Endodermal cell (in vitro differentiated cells): Measurements from ENCODE around the gene GRM7. TPM values are rescaled to one million over a fixed set of nuclear protein-coding genes. Genes with fewer than 3 reads are reported as not detected.

Source experiments
- DNase-seq: peaks from one replicate; pipeline ENCODE4 v3.0.0-alpha.2; 2017
- H3K27ac ChIP-seq: 2 replicates; pipeline ENCODE4 v1.5.1; 2013; ENCODE audit warnings: mild to moderate bottlenecking, low read depth, low read length, moderate library complexity
- H3K27me3 ChIP-seq: 2 replicates; pipeline ENCODE4 v1.6.1; 2013; ENCODE audit warnings: mild to moderate bottlenecking, low read length, moderate library complexity; ENCODE audit not compliant: insufficient read depth, control insufficient read depth, poor library complexity, severe bottlenecking
- H3K36me3 ChIP-seq: 2 replicates; pipeline ENCODE4 v1.7.0; 2013; ENCODE audit warnings: mild to moderate bottlenecking, low read length, moderate library complexity; ENCODE audit not compliant: control insufficient read depth, insufficient read depth
- H3K4me1 ChIP-seq: one replicate; pipeline ENCODE4 v1.7.0; 2013; ENCODE audit warnings: low read length; ENCODE audit not compliant: control insufficient read depth, insufficient read depth
- H3K4me3 ChIP-seq: 2 replicates; pipeline ENCODE4 v1.5.1; 2013; ENCODE audit warnings: mild to moderate bottlenecking, low read length, moderate library complexity
- H3K9ac ChIP-seq: 2 replicates; pipeline ENCODE4 v1.6.1; 2013; ENCODE audit warnings: mild to moderate bottlenecking, low read length, moderate library complexity; ENCODE audit not compliant: poor library complexity, severe bottlenecking; ENCODE audit errors: extremely low read depth
- H3K9me3 ChIP-seq: 2 replicates; pipeline ENCODE4 v1.6.1; 2013; ENCODE audit warnings: mild to moderate bottlenecking, low read length, moderate library complexity; ENCODE audit not compliant: control insufficient read depth
- H3K27ac Mint-ChIP-seq: 2 replicates; pipeline ENCODE4 v1.8.0; 2020; ENCODE audit warnings: mixed read lengths
- H3K27me3 Mint-ChIP-seq: 2 replicates; pipeline ENCODE4 v1.8.0; 2021; ENCODE audit warnings: mild to moderate bottlenecking, mixed read lengths; ENCODE audit not compliant: insufficient read depth
- H3K36me3 Mint-ChIP-seq: 2 replicates; pipeline ENCODE4 v1.8.0; 2020; ENCODE audit warnings: low read depth, mixed read lengths
- H3K4me1 Mint-ChIP-seq: 2 replicates; pipeline ENCODE4 v1.8.0; 2020; ENCODE audit warnings: mixed read lengths
- H3K4me3 Mint-ChIP-seq: 2 replicates; pipeline ENCODE4 v1.8.0; 2020; ENCODE audit warnings: mild to moderate bottlenecking, moderate library complexity, mixed read lengths
- H3K9me3 Mint-ChIP-seq: 2 replicates; pipeline ENCODE4 v1.8.0; 2020; ENCODE audit warnings: mild to moderate bottlenecking, mixed read lengths
- CTCF ChIP-seq: fragments of 200-600 bp; sonication (generic); conservative IDR thresholded peaks from 2 replicates; pipeline ENCODE4 v1.5.0; 2021; ENCODE audit warnings: antibody characterized with exemption, mild to moderate bottlenecking
- WGBS, 2 experiments: methylation state at CpG; one replicate each; pipeline versions ENCODE4 v1.1.5 to v1.1.7; 2013; ENCODE audit warnings: missing lambda C conversion rate in 2 of 2, mixed read lengths in 1 of 2; ENCODE audit not compliant: insufficient coverage in 1 of 2, insufficient read length in 1 of 2; 5-methylcytosine and 5-hydroxymethylcytosine counted together
- total RNA-seq, 2 donors: library from RNA; stranded (reverse); fragmentation: NEBNext Ultra II Directional in 1 of 2; extraction: Animal tissue kit (Norgen Biotek cat#: 25700) in 1 of 2; gene quantifications; 2 replicates in 1 of 2; 3 replicates in 1 of 2; pipeline ENCODE4 v1.2.1, GENCODE V29; 2021

GRM7 gene
- total RNA-seq, 2 donors from 2014 or later, result 0.11 to 0.73 TPM

GRCh38 chr3:7621046-7621630 is 760.2 kb downstream of the GRM7 start:
- Histone ChIP-seq H3K4me3 (no peak overlapping the region), H3K9ac (no peak overlapping the region), H3K27ac (no peak overlapping the region), H3K9me3 (no peaks in the 10 kb centered on the region), H3K4me1 (no peaks in the 10 kb centered on the region), H3K36me3 (no peaks in the 10 kb centered on the region), H3K27me3 (no peaks in the 10 kb centered on the region)
- 75 to 85% methylated on average over 4 to 7 of the region's 7 CpGs for WGBS, 2 experiments
- Mint-ChIP-seq H3K4me1 (peaks cover 14% of the 10 kb centered on the region), H3K27ac (no peak overlapping the region), H3K4me3 (no peak overlapping the region), H3K36me3 (no peaks in the 10 kb centered on the region), H3K9me3 (no peaks in the 10 kb centered on the region), H3K27me3 (no peaks in the 10 kb centered on the region)
- no peak for TF ChIP-seq CTCF
- DNase-seq, result no peak

GRCh38 chr3:7621651-7622050 is 760.7 kb downstream of the GRM7 start:
- Histone ChIP-seq H3K27me3 (no peaks in the 10 kb centered on the region), H3K9ac (no peak overlapping the region), H3K27ac (no peak overlapping the region), H3K4me3 (no peak overlapping the region), H3K36me3 (no peaks in the 10 kb centered on the region), H3K4me1 (no peaks in the 10 kb centered on the region), H3K9me3 (no peaks in the 10 kb centered on the region)
- no peaks in the 10 kb centered on the region for H3K9me3 Mint-ChIP-seq
- no peak overlapping the region for H3K27ac Mint-ChIP-seq
- H3K27me3 Mint-ChIP-seq, result no peaks in the 10 kb centered on the region
- WGBS, 2 experiments, result 80 to 83% methylated on average over 3 of the region's 3 CpGs
- DNase-seq, result no peak
- peaks cover 14% of the 10 kb centered on the region for H3K4me1 Mint-ChIP-seq
- H3K4me3 Mint-ChIP-seq, result no peak overlapping the region
- no peaks in the 10 kb centered on the region for H3K36me3 Mint-ChIP-seq
- no peak for TF ChIP-seq CTCF

GRCh38 chr3:7625021-7625420 is 764.1 kb downstream of the GRM7 start:
- Mint-ChIP-seq H3K36me3 (no peaks in the 10 kb centered on the region), H3K9me3 (no peaks in the 10 kb centered on the region), H3K27ac (no peak overlapping the region), H3K4me1 (no peaks in the 10 kb centered on the region), H3K4me3 (no peak overlapping the region), H3K27me3 (no peaks in the 10 kb centered on the region)
- no peaks in the 10 kb centered on the region for H3K27me3 ChIP-seq
- no peak for DNase-seq
- TF ChIP-seq CTCF, result no peak
- no peak overlapping the region for H3K27ac ChIP-seq
- no peaks in the 10 kb centered on the region for H3K4me1 ChIP-seq
- H3K36me3 ChIP-seq, result no peaks in the 10 kb centered on the region
- no peak overlapping the region for H3K4me3 ChIP-seq
- H3K9me3 ChIP-seq, result no peaks in the 10 kb centered on the region
- 89 to 94% methylated on average over 3 to 6 of the region's 6 CpGs for WGBS, 2 experiments
- H3K9ac ChIP-seq, result no peak overlapping the region
